Suprapubic skin (tissue), 4 donors: Measurements from ENCODE around the gene ANKRD34A. TPM values are rescaled to one million over a fixed set of nuclear protein-coding genes. Genes with fewer than 3 reads are reported as not detected.
A peak's percentile ranks its signal among the peaks of the same experiment; 100 is the strongest.

Source experiments
- DNase-seq, 2 donors: peaks; one replicate each; pipeline ENCODE4 v3.0.0-alpha.2; 2019; ENCODE audit warnings: low spot score in 2 of 2
- H3K27ac ChIP-seq: fragments of 200-600 bp; sonication (generic); one replicate; pipeline ENCODE4 v1.5.1; 2019
- H3K27me3 ChIP-seq: fragments of 200-600 bp; sonication (generic); one replicate; pipeline ENCODE4 v1.5.1; 2019
- H3K36me3 ChIP-seq: fragments of 200-600 bp; sonication (generic); one replicate; pipeline ENCODE4 v1.5.1; 2019
- H3K4me1 ChIP-seq: fragments of 200-600 bp; sonication (generic); one replicate; pipeline ENCODE4 v1.5.1; 2019
- H3K4me3 ChIP-seq: fragments of 200-600 bp; sonication (generic); one replicate; pipeline ENCODE4 v1.5.1; 2019; ENCODE audit warnings: mild to moderate bottlenecking
- H3K9me3 ChIP-seq: fragments of 200-600 bp; sonication (generic); one replicate; pipeline ENCODE4 v1.5.1; 2019
- CTCF ChIP-seq, 2 donors: fragments of 200-600 bp in 1 of 2; fragments of 450-650 bp in 1 of 2; sonication (generic) in 1 of 2; IDR thresholded peaks; one replicate each; pipeline ENCODE4 v1.5.1; 2016 to 2019; ENCODE audit warnings: antibody characterized with exemption in 2 of 2, mild to moderate bottlenecking in 1 of 2, moderate library complexity in 1 of 2
- EP300 ChIP-seq: sonication (generic); formaldehyde crosslinking; IDR thresholded peaks from one replicate; pipeline ENCODE4 v1.6.1; 2017; ENCODE audit warnings: antibody characterized with exemption
- POLR2A ChIP-seq, 2 donors: fragments of 450-650 bp; IDR thresholded peaks; one replicate each; pipeline ENCODE4 v1.6.1; 2017; ENCODE audit warnings: antibody characterized with exemption in 2 of 2, mild to moderate bottlenecking in 2 of 2, moderate library complexity in 2 of 2
- POLR2AphosphoS5 ChIP-seq, 3 donors: sonication (generic); formaldehyde crosslinking; IDR thresholded peaks; one replicate each; pipeline ENCODE4 v1.6.1; 2017; ENCODE audit warnings: antibody characterized with exemption in 3 of 3
- WGBS: methylation state at CpG from one replicate; pipeline ENCODE4 v1.1.5; 2018; 5-methylcytosine and 5-hydroxymethylcytosine counted together
- total RNA-seq, 4 donors: library from RNA; depleted of rRNA; stranded (reverse); fragments of >200 nt; gene quantifications; one replicate each; pipeline ENCODE4 v1.1.0, GENCODE V29; 2016

ANKRD34A gene
- total RNA-seq, 4 donors from 2014 or later: 0.21 to 0.64 (median 0.45) TPM; not detected in 1

- Histone ChIP-seq H3K4me3 (no peak overlapping the region), H3K4me1 (peaks cover 23% of the 10 kb centered on the region), H3K36me3 (no peaks in the 10 kb centered on the region), H3K27ac (peak overlapping the region; percentile 82), H3K27me3 (no peaks in the 10 kb centered on the region), H3K9me3 (no peaks in the 10 kb centered on the region)
- WGBS: 79% methylated on average over 8 of the region's 8 CpGs
- TF ChIP-seq POLR2AphosphoS5 (IDR thresholded peaks at IDR 0.05): no peak
- no peak for TF ChIP-seq EP300
- no peak for TF ChIP-seq POLR2A (IDR thresholded peaks at IDR 0.05)
- no peak for TF ChIP-seq CTCF (IDR thresholded peaks at IDR 0.05)
- no peak for DNase-seq
Measured at GRCh38 chr1:146007489-146008133, 43.2 kb upstream of the ANKRD34A start.

- peak overlapping the region; percentile 70 for H3K27ac ChIP-seq
- H3K36me3 ChIP-seq: no peaks in the 10 kb centered on the region
- no peak overlapping the region for H3K4me3 ChIP-seq
- TF ChIP-seq CTCF (IDR thresholded peaks at IDR 0.05) (no peak), EP300 (no peak), POLR2A (IDR thresholded peaks at IDR 0.05) (no peak), POLR2AphosphoS5 (IDR thresholded peaks at IDR 0.05) (no peak)
- no peaks in the 10 kb centered on the region for H3K27me3 ChIP-seq
- peak; percentile 32 to 59 for DNase-seq
- 60% methylated on average over 2 of the region's 2 CpGs for WGBS
- peaks cover 59% of the 10 kb centered on the region for H3K4me1 ChIP-seq
- H3K9me3 ChIP-seq: no peaks in the 10 kb centered on the region
Measured at GRCh38 chr1:146001709-146002108, 37.3 kb upstream of the ANKRD34A start.

- Histone ChIP-seq H3K4me1 (peaks cover 47% of the 10 kb centered on the region), H3K4me3 (peak overlapping the region; percentile 76), H3K36me3 (peaks cover 14% of the 10 kb centered on the region), H3K27me3 (no peaks in the 10 kb centered on the region), H3K27ac (peak overlapping the region; percentile 99), H3K9me3 (no peaks in the 10 kb centered on the region)
- 17% methylated on average over 5 of the region's 5 CpGs for WGBS
- peak; percentile 53 to 65 for DNase-seq
- TF ChIP-seq EP300 (no peak), POLR2AphosphoS5 (IDR thresholded peaks at IDR 0.05) (peak in 1 of 3 donors; percentile 46), POLR2A (IDR thresholded peaks at IDR 0.05) (peak in 1 of 2 donors; percentile 16), CTCF (IDR thresholded peaks at IDR 0.05) (no peak)
Measured at GRCh38 chr1:145999321-146000024, 35.1 kb upstream of the ANKRD34A start.

GRCh38 chr1:145997718-145998023 is 33.3 kb upstream of the ANKRD34A start:
- Histone ChIP-seq H3K36me3 (peaks cover 32% of the 10 kb centered on the region), H3K4me3 (peak overlapping the region; percentile 76), H3K27ac (peak overlapping the region; percentile 99), H3K4me1 (peaks cover 58% of the 10 kb centered on the region), H3K9me3 (no peaks in the 10 kb centered on the region), H3K27me3 (no peaks in the 10 kb centered on the region)
- 6% methylated on average over 3 of the region's 3 CpGs for WGBS
- no peak for TF ChIP-seq EP300
- TF ChIP-seq CTCF (IDR thresholded peaks at IDR 0.05): no peak
- TF ChIP-seq POLR2AphosphoS5 (IDR thresholded peaks at IDR 0.05): no peak
- TF ChIP-seq POLR2A (IDR thresholded peaks at IDR 0.05): no peak
- peak; percentile 41 to 62 for DNase-seq

- Histone ChIP-seq H3K36me3 (peaks cover 33% of the 10 kb centered on the region), H3K4me3 (peak overlapping the region; percentile 76), H3K9me3 (no peaks in the 10 kb centered on the region), H3K27ac (peak overlapping the region; percentile 99), H3K27me3 (no peaks in the 10 kb centered on the region), H3K4me1 (peaks cover 60% of the 10 kb centered on the region)
- DNase-seq: peak; percentile 80 to 88
- 7% methylated on average over 12 of the region's 12 CpGs for WGBS
- TF ChIP-seq EP300 (no peak), POLR2AphosphoS5 (IDR thresholded peaks at IDR 0.05) (peak in 2 of 3 donors; percentile 36 to 89), POLR2A (IDR thresholded peaks at IDR 0.05) (peak in 1 of 2 donors; percentile 43), CTCF (IDR thresholded peaks at IDR 0.05) (no peak)
Measured at GRCh38 chr1:145997016-145997717, 32.8 kb upstream of the ANKRD34A start.
